PC-9 (cell line): ENCODE data around the gene RFC4. TPM values are rescaled to one million over a fixed set of nuclear protein-coding genes. Genes with fewer than 3 reads are reported as not detected.
"Not testable (repeated sequence)": the region's sequence is repeated elsewhere in the genome, so short reads cannot be mapped to it uniquely, and the experiment has no call there.

Source experiments
- BruUV-seq: library from RNA; stranded (reverse); fragments of 400-500 nt; replicated peaks from 2 replicates; lab custom pipeline; 2021; lab: Mats Ljungman, UMichigan
- CTCF ChIA-PET: fragments of 300-600 bp; sonication (Branson Sonifier 250); formaldehyde crosslinking; loops from one replicate; lab custom pipeline; 2022; ENCODE audit warnings: antibody characterized with exemption; lab: Charles Lee
- POLR2A ChIA-PET: fragments of 300-600 bp; sonication (Branson Sonifier 250); formaldehyde crosslinking; loops from one replicate; lab custom pipeline; 2022; ENCODE audit warnings: antibody characterized with exemption; ENCODE audit not compliant: unreplicated experiment; lab: Charles Lee
- DNase-seq, 2 experiments: peaks; one replicate each; pipeline versions ENCODE4 v3.0.0 to v3.0.0-alpha.2; 2015 to 2022; ENCODE audit warnings: mixed read lengths in 1 of 2
- H2AFZ ChIP-seq: fragments of 200-600 bp; sonication (generic); 2 replicates; pipeline ENCODE4 v1.8.1; 2017; ENCODE audit warnings: antibody characterized with exemption
- H3F3A ChIP-seq: fragments of 200-600 bp; sonication (generic); 2 replicates; pipeline ENCODE4 v1.8.1; 2017; ENCODE audit warnings: antibody characterized with exemption, mild to moderate bottlenecking, low read depth; ENCODE audit not compliant: insufficient read depth
- H3K27ac ChIP-seq: fragments of 200-600 bp; sonication (generic); 2 replicates; pipeline ENCODE4 v1.6.1; 2016; ENCODE audit warnings: mixed run types
- H3K27me3 ChIP-seq: fragments of 200-600 bp; sonication (generic); 2 replicates; pipeline ENCODE4 v1.6.1; 2016; ENCODE audit warnings: low read depth, mixed run types; ENCODE audit not compliant: insufficient read depth
- H3K36me3 ChIP-seq: fragments of 200-600 bp; sonication (generic); 2 replicates; pipeline ENCODE4 v1.6.1; 2016; ENCODE audit warnings: low read depth, mixed run types
- H3K4me1 ChIP-seq: fragments of 200-600 bp; sonication (generic); replicated peaks from 2 replicates; pipeline ENCODE4 v1.6.1; 2016; ENCODE audit warnings: mixed run types; ENCODE audit not compliant: insufficient read depth
- H3K4me2 ChIP-seq: fragments of 200-600 bp; sonication (generic); 2 replicates; pipeline ENCODE4 v1.6.1; 2017; ENCODE audit warnings: mixed run types
- H3K4me3 ChIP-seq: fragments of 200-600 bp; sonication (generic); 2 replicates; pipeline ENCODE4 v1.6.1; 2016; ENCODE audit warnings: mixed run types
- H3K79me2 ChIP-seq: fragments of 200-600 bp; sonication (generic); 2 replicates; pipeline ENCODE4 v1.6.1; 2017; ENCODE audit warnings: low read depth, mixed run types
- H3K9me2 ChIP-seq: fragments of 200-600 bp; sonication (generic); 2 replicates; pipeline ENCODE4 v1.8.1; 2017; ENCODE audit warnings: mild to moderate bottlenecking; ENCODE audit not compliant: insufficient read depth
- H3K9me3 ChIP-seq: fragments of 200-600 bp; sonication (generic); 2 replicates; pipeline ENCODE4 v1.8.1; 2016; ENCODE audit warnings: low read depth; ENCODE audit not compliant: insufficient read depth
- H4K20me1 ChIP-seq: fragments of 200-600 bp; sonication (generic); 2 replicates; pipeline ENCODE4 v1.8.1; 2017; ENCODE audit not compliant: insufficient read depth
- EZH2 ChIP-seq: fragments of 200-600 bp; sonication (generic); IDR thresholded peaks from 2 replicates; pipeline ENCODE4 v1.8.0; 2017; ENCODE audit warnings: antibody characterized with exemption, low read depth
- intact Hi-C: fragments of 100-400 bp; cut with micrococcal nuclease; formaldehyde crosslinking; loops from one replicate; pipeline ENCODE4 v1.10.0; 2022; ENCODE audit not compliant: unreplicated experiment
- total RNA-seq: library from RNA; stranded (reverse); gene quantifications from 2 replicates; pipeline ENCODE4 v1.2.3, GENCODE V29; 2021
- TF ChIP-seq, protein P1 (sequence below): fragments of 200-600 bp; sonication (generic); conservative IDR thresholded peaks from 2 replicates; pipeline ENCODE4 v1.6.1; 2017; ENCODE audit warnings: mixed run types, antibody characterized with exemption, mild to moderate bottlenecking, moderate library complexity

The RFC4 gene
- total RNA-seq, 1 experiment from 2014 or later: 94.5 TPM

DNA sequence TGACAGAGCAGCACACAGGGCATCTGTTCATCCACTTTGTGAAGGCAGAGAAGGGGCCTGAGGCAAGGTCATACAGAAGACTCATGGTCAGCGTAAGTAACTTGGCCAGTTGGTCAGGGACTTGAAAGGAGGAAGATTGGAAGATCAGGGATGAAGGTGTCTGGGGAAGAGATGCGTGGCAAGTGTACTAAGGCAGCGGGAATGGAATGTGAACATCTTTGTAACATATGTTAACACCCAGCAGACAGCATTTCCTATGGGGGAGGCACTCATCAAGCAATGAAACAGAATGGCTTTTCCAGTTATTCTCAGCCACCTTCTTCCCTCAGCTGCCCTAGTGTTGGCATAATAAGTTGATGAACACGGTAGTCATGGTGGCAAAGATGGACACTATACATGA, 7.8 kb upstream of the RFC4 start:
- no peak for TF ChIP-seq EZH2
- TF ChIP-seq, protein P1, sequence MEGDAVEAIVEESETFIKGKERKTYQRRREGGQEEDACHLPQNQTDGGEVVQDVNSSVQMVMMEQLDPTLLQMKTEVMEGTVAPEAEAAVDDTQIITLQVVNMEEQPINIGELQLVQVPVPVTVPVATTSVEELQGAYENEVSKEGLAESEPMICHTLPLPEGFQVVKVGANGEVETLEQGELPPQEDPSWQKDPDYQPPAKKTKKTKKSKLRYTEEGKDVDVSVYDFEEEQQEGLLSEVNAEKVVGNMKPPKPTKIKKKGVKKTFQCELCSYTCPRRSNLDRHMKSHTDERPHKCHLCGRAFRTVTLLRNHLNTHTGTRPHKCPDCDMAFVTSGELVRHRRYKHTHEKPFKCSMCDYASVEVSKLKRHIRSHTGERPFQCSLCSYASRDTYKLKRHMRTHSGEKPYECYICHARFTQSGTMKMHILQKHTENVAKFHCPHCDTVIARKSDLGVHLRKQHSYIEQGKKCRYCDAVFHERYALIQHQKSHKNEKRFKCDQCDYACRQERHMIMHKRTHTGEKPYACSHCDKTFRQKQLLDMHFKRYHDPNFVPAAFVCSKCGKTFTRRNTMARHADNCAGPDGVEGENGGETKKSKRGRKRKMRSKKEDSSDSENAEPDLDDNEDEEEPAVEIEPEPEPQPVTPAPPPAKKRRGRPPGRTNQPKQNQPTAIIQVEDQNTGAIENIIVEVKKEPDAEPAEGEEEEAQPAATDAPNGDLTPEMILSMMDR: no peak
- CTCF ChIA-PET: interaction anchor here (0.8 kb wide), 1 partner anchor 197 kb away, joined by 3 read pairs; no protein-coding TSS in a partner anchor
- POLR2A ChIA-PET: no interaction called here
- Histone ChIP-seq H3K27me3 (no peaks in the 10 kb centered on the region), H3F3A (no peaks in the 10 kb centered on the region), H3K9me2 (no peaks in the 10 kb centered on the region), H3K9me3 (no peaks in the 10 kb centered on the region), H3K4me2 (no peak overlapping the region), H3K79me2 (no peaks in the 10 kb centered on the region), H3K4me3 (no peak overlapping the region), H4K20me1 (no peaks in the 10 kb centered on the region), H3K4me1 (peaks cover 10% of the 10 kb centered on the region), H3K27ac (no peak overlapping the region), H3K36me3 (no peaks in the 10 kb centered on the region), H2AFZ (no peak overlapping the region)
- BruUV-seq: no TSS peak
- intact Hi-C loops: no loop called here
- no peak for DNase-seq

DNA sequence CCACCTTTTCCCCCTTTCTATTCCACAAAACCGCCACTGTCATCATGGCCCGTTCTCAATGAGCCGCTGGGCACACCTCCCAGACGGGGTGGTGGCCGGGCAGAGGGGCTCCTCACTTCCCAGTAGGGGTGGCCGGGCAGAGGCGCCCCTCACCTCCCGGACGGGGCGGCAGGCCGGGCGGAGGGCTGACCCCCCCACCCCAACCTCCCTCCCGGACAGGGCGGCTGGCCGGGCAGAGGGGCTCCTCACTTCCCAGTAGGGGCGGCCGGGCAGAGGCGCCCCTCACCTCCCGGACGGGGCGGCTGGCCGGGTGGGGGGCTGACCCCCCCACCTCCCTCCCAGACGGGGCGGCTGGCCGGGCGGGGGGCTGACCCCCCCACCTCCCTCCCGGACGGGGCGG, 5.0 kb upstream of the RFC4 start:
- H2AFZ ChIP-seq, intact Hi-C loops, H3K79me2 ChIP-seq, H3K36me3 ChIP-seq, POLR2A ChIA-PET, H3K27me3 ChIP-seq, H4K20me1 ChIP-seq, BruUV-seq, H3K4me3 ChIP-seq, H3K9me3 ChIP-seq, H3K9me2 ChIP-seq, H3K27ac ChIP-seq, H3K4me2 ChIP-seq, CTCF ChIA-PET, DNase-seq: not testable (repeated sequence)
- peaks cover 28% of the 10 kb centered on the region for H3K4me1 ChIP-seq
- peaks cover 13% of the 10 kb centered on the region for H3F3A ChIP-seq

DNA sequence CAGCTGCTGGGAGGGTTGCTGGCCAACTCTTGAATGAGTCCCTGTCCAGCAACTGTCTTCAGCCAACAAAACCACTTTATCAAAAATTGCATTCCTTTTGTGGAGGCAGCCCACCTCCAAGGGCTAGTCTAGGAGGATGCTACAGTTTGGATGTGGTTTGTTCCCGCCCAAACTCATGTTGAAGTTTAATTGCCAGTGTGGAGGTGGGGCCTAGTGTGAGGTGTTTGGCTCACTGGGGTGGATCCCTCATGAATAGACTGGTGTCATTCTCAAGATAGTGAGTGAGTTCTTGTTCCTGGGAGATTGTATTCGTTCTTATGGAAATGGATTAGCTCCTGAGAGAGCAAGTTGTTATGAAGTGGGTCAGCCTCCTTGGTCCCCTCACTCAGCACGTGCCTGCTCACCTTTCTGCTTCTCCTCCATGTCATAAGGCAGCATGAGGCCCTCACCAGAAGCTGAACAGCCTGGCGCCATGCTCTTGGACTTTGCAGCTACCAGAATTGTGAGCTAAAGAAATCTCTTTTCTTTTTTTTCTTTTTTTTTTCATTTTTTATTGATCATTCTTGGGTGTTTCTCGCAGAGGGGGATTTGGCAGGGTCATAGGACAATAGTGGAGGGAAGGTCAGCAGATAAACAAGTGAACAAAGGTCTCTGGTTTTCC, 4.2 kb upstream of the RFC4 start:
- TF ChIP-seq, protein P1: no peak
- no peak for TF ChIP-seq EZH2
- intact Hi-C loops: no loop called here
- no peaks in the 10 kb centered on the region for H4K20me1 ChIP-seq
- no peaks in the 10 kb centered on the region for H3K27me3 ChIP-seq
- no peaks in the 10 kb centered on the region for H3K36me3 ChIP-seq
- no TSS peak for BruUV-seq
- H3K9me2 ChIP-seq: no peaks in the 10 kb centered on the region
- H3K27ac ChIP-seq: no peak overlapping the region
- no peak overlapping the region for H3K4me3 ChIP-seq
- H2AFZ ChIP-seq: no peak overlapping the region
- CTCF ChIA-PET: no interaction called here
- no peaks in the 10 kb centered on the region for H3K9me3 ChIP-seq
- peaks cover 13% of the 10 kb centered on the region for H3F3A ChIP-seq
- peaks cover 7% of the 10 kb centered on the region for H3K79me2 ChIP-seq
- no peak overlapping the region for H3K4me2 ChIP-seq
- DNase-seq: no peak
- POLR2A ChIA-PET: interaction anchor here (0.7 kb wide), 2 partner anchors 22 to 240 kb away, joined by 4 to 5 read pairs; partner anchors contain the start of gene DNAJB11
- H3K4me1 ChIP-seq: peaks cover 27% of the 10 kb centered on the region
